Stimulated activated CD4-positive, alpha-beta T cell treated with anti-CD3 and anti-CD28 coated beads, Interleukin-12 subunit alpha, Interleukin-12 subunit beta, amount 100 ng/mL, for 48 hours (primary cell): Measurements from ENCODE around the gene CPZ.
"Not testable (repeated sequence)": the region's sequence is repeated elsewhere in the genome, so short reads cannot be mapped to it uniquely, and the experiment has no call there.

Experiments
- DNase-seq, 3 donors: peaks; one replicate each; pipeline ENCODE4 v3.0.0-alpha.2; 2020; ENCODE audit warnings: low read depth in 2 of 3, low spot score in 1 of 3

CPZ gene

DNA sequence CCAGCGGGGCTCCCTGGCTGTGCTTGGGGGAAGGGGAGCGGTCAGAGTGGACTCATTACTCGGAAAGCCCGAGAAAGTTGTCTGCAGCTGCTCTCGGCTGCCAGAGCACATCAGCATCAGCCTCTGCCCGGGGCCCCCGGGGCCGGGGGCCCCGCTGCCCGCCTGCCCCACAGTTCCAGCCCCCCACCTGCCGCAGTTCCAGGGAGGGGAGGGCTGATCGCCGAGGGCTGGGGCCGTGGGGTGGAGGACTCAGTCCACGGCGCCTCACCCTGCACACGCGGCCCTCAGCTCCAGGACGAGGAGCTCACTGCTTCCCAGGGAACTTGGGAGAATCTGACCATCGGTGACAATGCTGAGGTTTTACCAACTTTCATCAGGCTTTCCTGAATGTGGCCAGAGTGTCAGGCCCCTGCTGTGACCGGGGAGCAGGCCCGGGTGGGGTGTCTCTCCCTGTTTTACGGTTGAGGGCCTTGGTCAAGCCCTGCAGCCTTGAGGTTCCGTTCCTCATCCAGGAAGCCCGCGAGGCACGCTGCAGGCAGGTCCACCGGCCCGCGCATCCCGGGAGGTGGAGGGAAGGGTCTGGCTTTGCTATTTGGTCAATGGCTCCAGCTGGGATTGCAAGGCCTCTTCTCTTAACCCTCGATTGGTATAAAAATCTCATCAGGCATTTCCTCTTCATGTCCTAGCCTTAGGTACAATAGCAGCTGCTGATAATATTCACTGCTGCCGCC, 57.2 kb downstream of the CPZ start:
- no peak for DNase-seq

DNA sequence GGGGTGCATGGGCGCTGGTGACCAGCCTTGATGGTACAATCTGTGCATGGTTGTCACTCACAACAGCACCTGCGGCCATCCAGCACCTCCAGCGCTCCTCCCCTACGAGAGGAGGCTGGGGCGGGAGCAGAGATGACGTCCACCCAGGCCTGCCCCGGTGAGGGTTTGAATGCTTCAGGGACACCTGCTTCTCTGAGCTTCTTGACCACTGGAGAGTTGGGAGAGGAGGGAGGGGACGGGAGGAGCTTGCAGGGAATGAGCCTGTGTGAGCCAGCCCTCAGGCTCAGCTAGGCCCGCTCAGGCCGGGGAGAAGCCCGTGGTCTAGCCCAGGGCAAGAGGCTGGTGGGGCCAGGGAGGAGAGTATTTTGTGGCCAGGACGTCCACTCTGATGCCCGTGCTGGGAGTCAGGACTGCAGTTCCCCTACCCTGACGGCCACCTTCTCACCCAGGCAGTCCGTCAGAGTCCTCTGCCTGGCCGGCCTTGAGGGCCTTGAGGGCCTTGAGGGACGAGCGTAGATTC, 59.2 kb downstream of the CPZ start:
- no peak for DNase-seq

DNA sequence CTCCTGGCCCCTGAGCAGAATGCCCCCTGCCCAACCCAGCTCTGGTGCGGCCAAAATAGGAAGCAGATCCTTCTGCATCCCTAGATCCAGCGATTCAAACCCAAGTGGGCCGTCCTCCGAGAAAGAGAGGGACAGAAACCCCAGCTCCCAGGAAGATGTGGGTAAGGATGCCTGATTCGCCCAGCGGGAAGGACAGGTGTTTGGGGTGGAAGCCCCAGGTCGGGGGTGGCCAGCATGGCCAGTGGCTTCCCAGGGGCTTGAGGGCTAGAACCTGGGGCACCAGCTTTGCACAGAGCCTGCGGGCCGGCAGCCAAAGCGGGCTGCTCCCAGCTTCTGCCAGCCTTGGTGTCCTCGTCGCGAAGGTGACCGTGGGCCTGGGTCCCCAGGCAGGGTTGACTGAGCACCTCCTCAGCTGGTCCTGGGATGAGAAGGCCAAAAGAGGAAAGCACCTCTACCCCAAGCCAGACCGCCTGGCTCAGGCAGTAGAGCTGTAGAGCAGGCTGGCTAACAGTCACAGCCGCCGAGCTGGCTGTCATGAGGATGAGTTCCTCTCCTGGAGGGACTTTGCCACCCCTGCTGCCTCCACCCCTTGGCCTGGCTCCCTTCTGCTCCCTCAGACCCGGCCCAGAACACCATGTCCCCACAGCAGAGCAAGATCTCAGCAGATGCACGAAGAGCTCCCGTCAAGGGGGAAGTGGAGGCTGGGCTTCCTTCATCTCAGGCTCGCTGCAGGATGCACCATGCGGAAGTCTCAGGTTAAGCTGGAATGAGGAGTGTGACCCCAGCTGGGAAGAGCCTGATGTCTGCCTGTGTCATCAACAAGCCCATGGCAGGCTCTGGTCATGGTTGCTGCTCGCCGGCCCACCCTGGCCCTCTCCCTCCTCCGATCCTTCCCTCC, 59.9 kb downstream of the CPZ start:
- no peak for DNase-seq

DNA sequence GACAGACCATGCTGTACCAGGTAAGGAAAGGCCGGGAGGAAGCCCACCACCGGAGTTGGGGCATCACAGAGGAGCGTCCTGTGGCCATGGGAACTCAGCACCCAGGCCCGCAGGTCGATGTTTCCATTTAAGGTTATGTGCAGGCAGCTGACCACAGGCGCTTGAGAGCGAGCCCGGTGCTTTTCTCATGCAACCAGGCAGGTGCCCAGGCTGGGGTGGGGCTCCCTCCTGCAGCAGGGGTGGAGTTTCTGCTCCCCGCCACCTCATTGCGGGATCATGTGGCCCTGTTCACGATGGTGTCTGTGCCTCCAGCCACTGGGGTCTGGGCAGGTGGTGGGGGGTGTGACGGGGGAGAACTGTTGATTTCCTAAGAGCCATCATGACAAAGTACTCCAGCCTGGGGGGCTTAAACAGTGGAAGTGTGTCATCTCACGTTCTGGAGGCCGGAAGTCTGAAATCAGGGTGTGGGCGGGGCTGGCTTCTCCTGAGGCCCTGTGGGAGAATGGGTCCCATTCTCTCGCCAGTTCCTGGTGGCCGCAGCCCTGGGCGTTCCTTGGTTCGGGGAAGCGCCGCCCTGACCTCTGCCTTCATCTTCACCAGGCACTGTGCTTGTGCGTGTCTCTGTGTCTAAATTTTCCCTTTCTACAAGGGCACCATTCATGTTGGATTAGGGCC, 60.9 kb downstream of the CPZ start:
- no peak for DNase-seq

DNA sequence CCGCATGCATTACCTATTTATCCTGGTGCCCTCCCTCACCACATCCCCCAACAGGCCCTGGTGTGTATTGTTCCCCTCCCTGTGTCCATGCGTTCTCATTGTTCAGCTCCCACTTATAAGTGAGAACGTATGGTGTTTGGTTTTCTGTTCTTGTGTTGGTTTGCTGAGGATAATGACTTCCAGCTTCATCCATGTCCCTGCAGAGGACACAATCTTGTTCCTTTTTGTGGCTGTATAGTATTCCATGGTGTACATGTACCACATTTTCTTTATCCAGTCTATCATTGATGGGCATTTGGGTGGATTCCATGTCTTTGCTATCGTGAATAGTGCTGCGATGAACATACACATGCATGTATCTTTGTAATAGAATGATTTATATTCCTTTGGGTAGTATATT, 61.6 kb downstream of the CPZ start:
- DNase-seq: not testable (repeated sequence)

DNA sequence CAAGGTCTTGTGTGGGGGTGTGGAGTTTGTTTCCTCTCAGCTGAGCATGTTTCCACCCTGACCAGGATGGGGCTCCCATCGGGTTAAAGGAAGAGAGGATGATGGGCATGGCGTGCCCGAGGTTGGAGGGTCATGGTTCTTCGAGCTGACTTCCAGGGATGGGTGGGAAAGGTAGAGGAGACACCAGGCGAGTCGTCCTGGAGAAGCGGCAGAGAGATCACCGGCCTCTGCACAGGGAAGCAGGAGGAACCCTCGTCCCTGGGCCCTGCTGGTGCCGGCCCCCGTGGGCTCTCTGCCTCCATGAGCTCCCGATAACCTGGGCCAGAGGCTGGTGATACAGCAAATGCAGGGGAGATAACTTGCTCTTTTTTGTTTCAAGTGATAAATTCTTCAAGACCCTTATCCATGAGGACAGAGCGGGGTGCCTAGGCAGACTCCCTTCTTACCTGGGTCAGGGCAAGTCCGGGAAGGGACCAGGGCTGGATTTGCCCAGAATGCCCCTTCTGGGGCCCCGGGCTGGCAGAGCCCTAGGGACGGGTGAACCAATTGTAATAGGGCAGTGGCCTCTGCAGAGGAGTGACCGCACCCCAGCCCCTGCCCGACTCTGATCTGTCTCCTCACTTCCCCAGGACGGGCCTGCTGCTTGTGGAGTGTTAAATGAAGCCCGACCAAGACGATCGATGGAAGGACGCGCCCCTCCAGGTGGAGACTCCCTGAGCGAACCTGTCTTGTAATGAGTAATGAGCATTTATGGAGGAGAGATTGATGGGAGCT, 63.0 kb downstream of the CPZ start:
- no peak for DNase-seq

DNA sequence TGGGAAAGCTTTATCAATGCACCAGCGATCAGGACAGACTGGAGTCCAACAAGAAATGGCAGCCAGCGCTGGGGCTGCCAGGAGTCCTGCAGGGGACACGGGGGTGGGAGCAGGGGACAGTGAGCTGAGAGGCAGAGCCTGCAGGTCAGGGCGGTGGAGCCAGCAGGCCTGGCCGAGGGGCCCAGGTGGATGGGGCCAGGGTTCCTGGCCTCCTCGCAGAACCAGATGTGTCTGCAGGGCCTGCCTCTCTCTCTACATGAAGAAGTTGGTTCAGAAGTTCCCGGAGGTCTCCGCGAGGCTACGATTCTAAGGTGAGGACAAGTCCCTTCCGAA, 63.6 kb downstream of the CPZ start:
- no peak for DNase-seq

DNA sequence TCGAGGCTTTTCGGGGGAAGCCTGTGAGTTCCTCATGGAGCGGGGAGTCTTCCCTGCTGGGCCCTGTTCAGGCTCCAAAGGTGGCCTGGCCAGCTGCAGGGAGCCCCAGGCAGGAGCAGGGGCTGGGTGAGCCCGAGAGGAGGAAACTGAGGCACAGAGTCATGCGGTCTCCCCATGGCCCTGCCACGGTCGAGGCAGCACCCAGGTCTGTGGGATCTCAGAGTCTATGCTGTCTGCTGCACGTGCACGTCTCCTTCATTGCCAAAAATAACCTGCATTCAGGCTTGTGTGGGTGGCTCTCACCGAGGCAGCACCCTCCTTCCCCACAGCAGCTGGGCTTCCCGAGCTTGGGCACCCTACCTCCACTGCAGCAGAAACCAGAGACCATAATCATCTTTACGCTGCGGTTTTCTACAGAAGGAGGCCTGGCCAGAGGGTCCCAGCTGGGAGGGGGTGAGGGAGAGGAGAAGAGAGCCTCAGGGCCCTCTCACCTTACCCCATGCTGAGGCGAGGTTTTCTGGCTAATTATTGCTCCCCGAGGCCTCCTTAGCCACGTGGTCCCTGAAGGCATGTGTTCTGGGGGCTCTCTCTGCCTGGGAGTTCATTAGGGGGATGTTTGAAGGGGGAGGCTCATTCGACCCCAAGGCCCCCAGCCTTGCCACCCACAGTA, 64.3 kb downstream of the CPZ start:
- no peak for DNase-seq

DNA sequence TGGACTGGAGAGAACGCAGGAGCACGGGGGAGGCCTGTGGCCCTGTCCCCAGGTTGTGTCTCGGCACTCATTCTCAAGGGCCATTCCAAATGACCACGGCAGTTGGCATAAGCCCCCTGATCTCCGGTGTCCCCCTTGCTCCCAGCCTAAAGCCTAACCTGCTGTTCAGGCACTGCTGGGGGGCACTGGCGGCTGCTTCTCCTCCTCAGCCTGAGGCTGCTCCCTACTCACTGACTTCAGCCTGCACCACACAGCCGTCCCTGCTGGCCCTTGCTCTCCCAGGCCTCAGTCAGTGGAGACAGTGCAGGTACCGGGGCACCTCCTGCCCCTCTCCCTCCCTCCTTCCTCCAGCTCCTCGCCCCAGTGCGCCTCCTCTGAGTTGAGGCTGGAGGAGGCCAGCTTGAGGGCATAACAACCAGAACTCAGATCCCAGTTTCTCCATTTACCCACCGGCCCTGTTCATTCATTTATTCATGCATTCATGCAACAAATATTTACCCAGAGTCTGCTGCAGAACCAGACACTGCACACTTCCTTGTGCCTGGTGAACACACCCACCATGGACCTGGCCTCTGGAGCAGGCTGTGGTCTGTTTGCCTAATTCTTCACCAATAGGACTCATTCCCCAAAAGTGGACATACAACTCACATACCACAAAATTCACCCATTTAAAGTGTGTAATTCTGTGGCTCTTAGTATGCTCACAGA, 65.0 kb downstream of the CPZ start:
- no peak for DNase-seq

DNA sequence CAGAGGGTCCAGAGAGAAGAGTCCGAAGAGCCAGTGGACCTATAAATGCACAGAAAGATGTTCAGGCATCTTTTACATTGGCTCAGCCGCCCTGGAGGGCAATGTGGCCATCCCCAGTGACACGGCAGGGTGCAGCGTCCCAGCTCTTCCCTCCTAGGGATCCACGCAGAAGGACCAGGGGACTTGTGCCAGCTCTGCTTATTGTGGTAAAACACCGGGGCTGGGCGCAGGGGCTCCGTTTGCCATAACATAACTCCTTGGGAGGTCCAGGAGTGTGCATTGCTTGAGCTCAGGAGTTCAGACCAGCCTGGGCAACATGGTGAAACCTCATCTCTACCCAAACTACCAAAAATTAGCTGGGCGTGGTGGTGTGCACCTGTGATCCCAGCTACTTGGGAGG, 70.2 kb downstream of the CPZ start:
- DNase-seq: no peak

DNA sequence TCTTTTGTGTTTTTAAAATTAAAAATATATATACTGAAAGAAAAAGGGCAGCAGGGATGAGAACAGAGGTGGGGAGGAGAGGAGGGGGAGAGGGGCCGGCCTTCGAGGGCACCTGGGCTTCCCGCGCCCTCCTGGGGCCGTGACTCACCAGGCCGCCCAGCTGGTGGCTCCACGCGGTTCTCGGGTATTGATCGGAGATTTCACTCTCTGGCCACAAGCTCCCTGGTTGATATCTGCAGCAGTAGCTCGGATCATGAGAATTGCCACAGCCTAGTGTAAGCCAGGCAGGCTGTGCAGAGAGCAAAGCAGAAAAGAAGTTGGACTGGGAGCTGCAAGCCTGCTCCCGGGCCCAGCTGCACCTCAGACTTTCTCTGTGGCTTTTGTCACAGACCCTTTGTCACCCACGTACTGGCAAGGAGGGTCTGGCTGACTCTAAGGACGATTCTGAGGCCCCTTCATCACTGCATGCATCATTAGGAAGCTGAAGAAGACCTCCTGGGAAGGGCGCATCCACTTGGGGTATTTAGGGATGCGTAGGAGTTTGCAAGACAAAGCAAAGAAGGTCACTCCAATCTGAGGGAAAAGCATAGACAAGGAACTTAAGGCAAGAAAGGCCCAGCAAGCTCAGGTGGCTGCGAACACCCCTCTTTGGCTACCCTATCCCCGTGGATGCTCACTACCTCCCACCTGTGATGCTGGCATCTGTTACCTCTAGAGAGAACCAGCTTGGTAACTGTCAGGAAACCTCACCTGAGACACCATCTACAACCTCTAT, 71.7 kb downstream of the CPZ start:
- no peak for DNase-seq

DNA sequence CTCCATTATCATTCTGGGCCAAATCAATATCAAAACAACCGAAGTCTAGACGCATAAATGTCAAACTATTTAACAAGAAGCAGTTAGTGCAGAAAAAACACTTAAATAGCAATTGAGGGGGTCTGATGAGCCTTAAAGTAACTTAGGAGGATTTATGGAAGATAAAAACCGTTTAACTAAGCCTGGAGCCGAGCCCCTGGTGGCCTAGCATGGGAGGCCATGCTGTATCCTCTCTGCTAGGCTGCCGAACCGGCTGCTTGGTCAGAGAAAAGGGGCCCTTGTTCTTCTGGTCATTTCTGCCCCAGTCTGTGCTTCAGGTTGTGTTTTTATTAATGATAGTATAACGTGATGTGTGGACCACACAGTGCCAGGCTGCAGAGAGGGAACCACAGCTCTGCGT, 72.4 kb downstream of the CPZ start:
- DNase-seq: no peak

DNA sequence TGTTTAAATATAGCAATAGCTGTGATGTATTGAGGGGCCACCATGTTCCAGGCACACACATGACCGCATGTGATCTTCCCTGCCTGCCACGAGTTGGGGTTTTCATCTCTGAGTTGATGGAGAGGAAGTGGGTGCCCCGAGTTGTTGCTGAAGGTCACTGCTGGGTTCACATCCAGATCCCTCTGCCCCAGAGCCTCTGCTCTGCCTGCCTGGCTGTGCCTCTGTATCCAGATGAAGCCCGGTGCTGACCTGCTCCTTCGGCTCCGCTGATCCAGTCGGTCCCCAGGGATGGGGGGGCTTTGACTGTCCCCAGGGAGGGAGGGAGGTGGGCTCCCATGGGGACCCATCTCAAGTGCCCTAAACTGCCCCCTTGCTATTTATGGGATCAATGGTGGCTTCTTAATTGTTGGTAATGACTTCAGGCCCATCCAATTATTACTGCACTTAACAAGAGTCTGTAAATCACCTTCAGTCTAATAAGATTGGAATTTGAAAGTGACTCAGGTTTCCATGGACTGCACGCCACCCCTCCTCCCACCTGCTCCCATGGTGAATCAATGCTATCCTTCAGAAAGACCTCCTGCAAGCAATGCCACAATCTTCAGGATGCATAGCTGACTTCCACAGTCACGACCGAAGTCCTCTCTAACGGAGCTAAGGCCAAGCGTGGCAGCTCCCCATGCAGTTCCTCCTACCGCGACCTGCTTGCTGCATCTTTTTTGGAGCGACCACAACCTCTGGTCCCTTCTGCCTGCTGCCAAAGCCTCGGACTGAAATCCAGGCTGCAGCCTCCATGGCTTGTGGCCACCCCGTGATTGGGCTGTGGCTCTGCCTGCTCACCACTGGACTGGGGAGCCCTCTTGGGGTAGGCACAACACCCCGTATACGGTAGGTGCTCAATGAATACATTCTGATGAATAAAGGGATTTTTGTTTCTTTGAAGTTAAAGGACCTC, 73.1 kb downstream of the CPZ start:
- no peak for DNase-seq

DNA sequence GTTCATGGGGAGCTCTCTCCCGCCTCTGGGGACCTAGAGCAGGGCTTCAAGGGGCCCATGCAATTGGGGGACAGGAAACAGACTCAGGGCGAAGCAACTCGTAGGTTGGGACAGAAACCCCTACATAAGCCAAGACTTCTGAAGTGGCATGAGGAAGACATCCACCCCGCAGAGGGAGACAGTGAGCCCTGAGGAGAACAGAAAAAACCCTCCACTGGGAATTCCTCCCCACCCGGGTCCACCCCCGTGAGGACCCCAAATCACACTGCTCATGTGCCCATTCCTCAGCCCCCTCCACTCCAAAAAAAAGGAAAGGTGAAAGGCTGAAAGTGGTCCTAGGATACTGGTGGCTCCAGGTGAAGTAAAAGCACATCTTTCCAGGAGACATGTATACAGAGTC, 74.0 kb downstream of the CPZ start:
- DNase-seq: no peak
